CD4-positive, alpha-beta memory T cell (primary cell): ENCODE results near the gene CDC34. TPM values are rescaled to one million over a fixed set of nuclear protein-coding genes. Genes with fewer than 3 reads are reported as not detected.

ENCODE experiments used
- CTCF ChIA-PET: fragments of 350-600 bp; sonication (Branson Sonifier 250); formaldehyde crosslinking; loops from one replicate; lab custom pipeline; 2021; ENCODE audit warnings: inconsistent platforms; ENCODE audit not compliant: partially characterized antibody; lab: Charles Lee
- POLR2A ChIA-PET: fragments of 350-600 bp; sonication (Branson Sonifier 250); formaldehyde crosslinking; loops from one replicate; lab custom pipeline; 2021; ENCODE audit not compliant: partially characterized antibody; lab: Charles Lee
- DNase-seq, 5 donors: peaks; one replicate each; pipeline versions ENCODE4 v3.0.0 to v3.0.0-alpha.2; 2020 to 2022; ENCODE audit warnings: mixed read lengths in 1 of 5
- H3K27ac ChIP-seq: one replicate; pipeline ENCODE4 v1.7.0; 2013; ENCODE audit warnings: low read depth, low read length
- H3K27me3 ChIP-seq: 2 replicates; pipeline ENCODE4 v1.7.0; 2013; ENCODE audit warnings: mild to moderate bottlenecking, low read length, moderate library complexity; ENCODE audit not compliant: insufficient read depth
- H3K36me3 ChIP-seq: 2 replicates; pipeline ENCODE4 v1.7.0; 2013; ENCODE audit warnings: mild to moderate bottlenecking, low read length, moderate library complexity; ENCODE audit not compliant: insufficient read depth
- H3K4me1 ChIP-seq: 2 replicates; pipeline ENCODE4 v1.7.0; 2013; ENCODE audit warnings: mild to moderate bottlenecking, low read length, moderate library complexity; ENCODE audit not compliant: insufficient read depth
- H3K4me3 ChIP-seq, 2 donors: one replicate each; pipeline ENCODE4 v1.7.0; 2013; ENCODE audit warnings: low read length in 2 of 2, mild to moderate bottlenecking in 1 of 2
- H3K9me3 ChIP-seq, 2 donors: one replicate each; pipeline ENCODE4 v1.7.0; 2013; ENCODE audit warnings: low read length in 2 of 2, control low read depth in 1 of 2; ENCODE audit not compliant: control insufficient read depth in 1 of 2
- H3K27ac Mint-ChIP-seq, 7 donors: one replicate each; pipeline ENCODE4 v1.8.0; 2020 to 2021; ENCODE audit warnings: mixed read lengths in 7 of 7, mild to moderate bottlenecking in 6 of 7, inconsistent platforms in 3 of 7, moderate library complexity in 3 of 7
- H3K27me3 Mint-ChIP-seq, 2 donors: one replicate each; pipeline ENCODE4 v1.8.0; 2020 to 2021; ENCODE audit warnings: mixed read lengths in 2 of 2
- H3K36me3 Mint-ChIP-seq, 2 donors: one replicate each; pipeline ENCODE4 v1.8.0; 2020 to 2021; ENCODE audit warnings: mixed read lengths in 2 of 2, inconsistent platforms in 1 of 2, mild to moderate bottlenecking in 1 of 2
- H3K4me1 Mint-ChIP-seq, 4 donors: one replicate each; pipeline ENCODE4 v1.8.0; 2020 to 2021; ENCODE audit warnings: mixed read lengths in 4 of 4, mild to moderate bottlenecking in 1 of 4
- H3K4me3 Mint-ChIP-seq, 8 donors: one replicate each; pipeline ENCODE4 v1.8.0; 2020 to 2021; ENCODE audit warnings: mixed read lengths in 8 of 8, mild to moderate bottlenecking in 7 of 8, moderate library complexity in 6 of 8, inconsistent platforms in 3 of 8
- H3K9me3 Mint-ChIP-seq, 8 donors: one replicate each; pipeline ENCODE4 v1.8.0; 2020 to 2021; ENCODE audit warnings: mixed read lengths in 8 of 8, mild to moderate bottlenecking in 5 of 8, inconsistent platforms in 3 of 8, moderate library complexity in 1 of 8
- intact Hi-C: fragments of 100-400 bp; cut with micrococcal nuclease; formaldehyde crosslinking; loops from one replicate; pipeline ENCODE4 v1.15.1; 2023
- polyA plus RNA-seq, 2 donors: library from polyadenylated mRNA; unstranded; fragments of 300-500 nt; fragmentation: Illumina TruSeq; gene quantifications; one replicate each; pipeline ENCODE4 v1.2.3, GENCODE V29; 2021
- total RNA-seq, 2 experiments: library from RNA; stranded (reverse); gene quantifications; one replicate each; pipeline ENCODE4 v1.2.3, GENCODE V29; 2021

CDC34 gene
- total and polyA plus RNA-seq, 4 experiments from 2014 or later, result 26.7 to 46.6 (median 44.2) TPM

- CTCF ChIA-PET, result interaction anchor here (1.4 to 3.6 kb wide), 3 partner anchors 11 to 16 kb away, joined by 3 to 22 read pairs (median 3); no protein-coding TSS in a partner anchor
- H3K4me3 Mint-ChIP-seq, result peak overlapping the region in 2 of 8 donors; percentile 46 to 48
- no peaks in the 10 kb centered on the region for H3K9me3 Mint-ChIP-seq
Observed at GRCh38 chr19:522726-523125, 8.8 kb upstream of the CDC34 start.

GRCh38 chr19:524062-524674 is 7.4 kb upstream of the CDC34 start:
- H3K4me3 Mint-ChIP-seq, result no peak overlapping the region
- no peaks in the 10 kb centered on the region for H3K36me3 Mint-ChIP-seq
- H3K27me3 Mint-ChIP-seq, result peaks cover 0 to 3% of the 10 kb centered on the region in 2 donors
- Histone ChIP-seq H3K9me3 (no peaks in the 10 kb centered on the region), H3K4me1 (no peaks in the 10 kb centered on the region), H3K27me3 (no peaks in the 10 kb centered on the region), H3K27ac (no peak overlapping the region), H3K4me3 (no peak overlapping the region), H3K36me3 (no peaks in the 10 kb centered on the region)
- no peaks in the 10 kb centered on the region for H3K9me3 Mint-ChIP-seq
- ChIA-PET POLR2A (interaction anchor here (1.1 kb wide), 1 partner anchor 13 kb away, joined by 6 read pairs; no protein-coding TSS in a partner anchor), CTCF (no interaction called here)
- H3K27ac Mint-ChIP-seq, result no peak overlapping the region
- peaks cover 0 to 12% (median 1%) of the 10 kb centered on the region in 4 donors for H3K4me1 Mint-ChIP-seq
- intact Hi-C loops, result no loop called here
- no peak for DNase-seq

More at GRCh38 chr19:522726-523125, 8.8 kb upstream of the CDC34 start:
- intact Hi-C loops, result no loop called here
- Mint-ChIP-seq H3K27me3 (peaks cover 0 to 3% of the 10 kb centered on the region in 2 donors), H3K27ac (peak overlapping the region in 2 of 7 donors; percentile 37 to 65), H3K4me1 (peaks cover 0 to 12% (median 1%) of the 10 kb centered on the region in 4 donors), H3K36me3 (no peaks in the 10 kb centered on the region)
- DNase-seq, result no peak
- H3K36me3 ChIP-seq, result no peaks in the 10 kb centered on the region
- no peak overlapping the region for H3K4me3 ChIP-seq
- H3K27me3 ChIP-seq, result no peaks in the 10 kb centered on the region
- no peaks in the 10 kb centered on the region for H3K4me1 ChIP-seq
- POLR2A ChIA-PET, result interaction anchor here (0.6 to 3.6 kb wide), 4 partner anchors 8 to 31 kb away, joined by 5 to 30 read pairs (median 8); partner anchors contain the start of gene TPGS1
- H3K27ac ChIP-seq, result no peak overlapping the region
- H3K9me3 ChIP-seq, result no peaks in the 10 kb centered on the region

GRCh38 chr19:525029-525428 is 6.5 kb upstream of the CDC34 start:
- no peaks in the 10 kb centered on the region for H3K36me3 Mint-ChIP-seq
- intact Hi-C loops, result no loop called here
- Histone ChIP-seq H3K4me3 (no peak overlapping the region), H3K4me1 (no peaks in the 10 kb centered on the region), H3K27me3 (no peaks in the 10 kb centered on the region), H3K36me3 (no peaks in the 10 kb centered on the region), H3K27ac (no peak overlapping the region), H3K9me3 (no peaks in the 10 kb centered on the region)
- ChIA-PET POLR2A (no interaction called here), CTCF (no interaction called here)
- H3K4me1 Mint-ChIP-seq, result peaks cover 0 to 13% (median 1%) of the 10 kb centered on the region in 4 donors
- H3K27me3 Mint-ChIP-seq, result peaks cover 0 to 3% of the 10 kb centered on the region in 2 donors
- H3K27ac Mint-ChIP-seq, result no peak overlapping the region
- no peak for DNase-seq
- H3K4me3 Mint-ChIP-seq, result no peak overlapping the region
- no peaks in the 10 kb centered on the region for H3K9me3 Mint-ChIP-seq

GRCh38 chr19:525857-526419 is 5.6 kb upstream of the CDC34 start:
- no peaks in the 10 kb centered on the region for H3K9me3 Mint-ChIP-seq
- Histone ChIP-seq H3K9me3 (no peaks in the 10 kb centered on the region), H3K36me3 (no peaks in the 10 kb centered on the region), H3K4me3 (no peak overlapping the region), H3K27me3 (no peaks in the 10 kb centered on the region), H3K4me1 (peaks cover 6% of the 10 kb centered on the region), H3K27ac (no peak overlapping the region)
- H3K36me3 Mint-ChIP-seq, result no peaks in the 10 kb centered on the region
- intact Hi-C loops, result no loop called here
- no peak for DNase-seq
- POLR2A ChIA-PET, result no interaction called here
- CTCF ChIA-PET, result interaction anchor here (1.0 kb wide), 1 partner anchor 20 kb away, joined by 4 read pairs; no protein-coding TSS in a partner anchor
- H3K27me3 Mint-ChIP-seq, result peaks cover 0 to 3% of the 10 kb centered on the region in 2 donors
- H3K27ac Mint-ChIP-seq, result no peak overlapping the region
- no peak overlapping the region for H3K4me3 Mint-ChIP-seq
- peaks cover 0 to 16% (median 2%) of the 10 kb centered on the region in 4 donors for H3K4me1 Mint-ChIP-seq

- no peak for DNase-seq
- Mint-ChIP-seq H3K36me3 (peaks cover 0 to 3% of the 10 kb centered on the region in 2 donors), H3K27me3 (peaks cover 0 to 3% of the 10 kb centered on the region in 2 donors), H3K4me1 (peaks cover 6 to 26% (median 10%) of the 10 kb centered on the region in 4 donors), H3K4me3 (peak overlapping the region; percentile 79 to 87 (median 84)), H3K9me3 (no peaks in the 10 kb centered on the region), H3K27ac (peak overlapping the region; percentile 58 to 93 (median 88))
- Histone ChIP-seq H3K4me3 (peak overlapping the region in 1 of 2 donors; percentile 61), H3K36me3 (peaks cover under 1% of the 10 kb centered on the region), H3K4me1 (peaks cover 25% of the 10 kb centered on the region), H3K9me3 (no peaks in the 10 kb centered on the region), H3K27ac (peak overlapping the region; percentile 81), H3K27me3 (no peaks in the 10 kb centered on the region)
- intact Hi-C loops, result loop anchor here (1.0 to 5.0 kb wide), 4 partner anchors 13 to 82 kb away; partner anchors contain the start of genes BSG and TPGS1
- ChIA-PET POLR2A (interaction anchor here (0.7 to 6.5 kb wide), 10 partner anchors 8 to 133 kb away, joined by 3 to 111 read pairs (median 10); partner anchors contain the start of genes BSG, GZMM, RNF126 and TPGS1), CTCF (interaction anchor here (1.3 to 5.7 kb wide), 2 partner anchors 19 to 24 kb away, joined by 5 to 48 read pairs; no protein-coding TSS in a partner anchor)
Observed at GRCh38 chr19:530134-531008, 1.2 kb upstream of the CDC34 start.

GRCh38 chr19:531009-531752 is 379 bp upstream of the CDC34 start:
- Histone ChIP-seq H3K27me3 (no peaks in the 10 kb centered on the region), H3K4me3 (peak overlapping the region in 1 of 2 donors; percentile 61), H3K27ac (peak overlapping the region; percentile 81), H3K4me1 (peaks cover 27% of the 10 kb centered on the region), H3K36me3 (peaks cover 9% of the 10 kb centered on the region), H3K9me3 (no peaks in the 10 kb centered on the region)
- peaks cover 0 to 3% of the 10 kb centered on the region in 2 donors for H3K27me3 Mint-ChIP-seq
- H3K27ac Mint-ChIP-seq, result peak overlapping the region; percentile 58 to 93 (median 88)
- POLR2A ChIA-PET, result interaction anchor here (0.9 to 6.5 kb wide), 15 partner anchors 8 to 150 kb away, joined by 3 to 111 read pairs (median 5); partner anchors contain the start of genes BSG, GZMM, RNF126 and TPGS1
- CTCF ChIA-PET, result interaction anchor here (1.0 to 5.7 kb wide), 6 partner anchors 10 to 40 kb away, joined by 4 to 48 read pairs (median 7); partner anchors contain the start of gene TPGS1
- DNase-seq, result peak; percentile 79 to 98 (median 92)
- H3K4me3 Mint-ChIP-seq, result peak overlapping the region; percentile 79 to 87 (median 84)
- H3K4me1 Mint-ChIP-seq, result peaks cover 6 to 24% (median 10%) of the 10 kb centered on the region in 4 donors
- H3K36me3 Mint-ChIP-seq, result peaks cover 0 to 4% of the 10 kb centered on the region in 2 donors
- no peaks in the 10 kb centered on the region for H3K9me3 Mint-ChIP-seq
- intact Hi-C loops, result loop anchor here (1.0 to 5.0 kb wide), 4 partner anchors 12 to 81 kb away; partner anchors contain the start of genes BSG and TPGS1
